ENCODE measurements around the gene OBSCN.

The OBSCN gene

DNA sequence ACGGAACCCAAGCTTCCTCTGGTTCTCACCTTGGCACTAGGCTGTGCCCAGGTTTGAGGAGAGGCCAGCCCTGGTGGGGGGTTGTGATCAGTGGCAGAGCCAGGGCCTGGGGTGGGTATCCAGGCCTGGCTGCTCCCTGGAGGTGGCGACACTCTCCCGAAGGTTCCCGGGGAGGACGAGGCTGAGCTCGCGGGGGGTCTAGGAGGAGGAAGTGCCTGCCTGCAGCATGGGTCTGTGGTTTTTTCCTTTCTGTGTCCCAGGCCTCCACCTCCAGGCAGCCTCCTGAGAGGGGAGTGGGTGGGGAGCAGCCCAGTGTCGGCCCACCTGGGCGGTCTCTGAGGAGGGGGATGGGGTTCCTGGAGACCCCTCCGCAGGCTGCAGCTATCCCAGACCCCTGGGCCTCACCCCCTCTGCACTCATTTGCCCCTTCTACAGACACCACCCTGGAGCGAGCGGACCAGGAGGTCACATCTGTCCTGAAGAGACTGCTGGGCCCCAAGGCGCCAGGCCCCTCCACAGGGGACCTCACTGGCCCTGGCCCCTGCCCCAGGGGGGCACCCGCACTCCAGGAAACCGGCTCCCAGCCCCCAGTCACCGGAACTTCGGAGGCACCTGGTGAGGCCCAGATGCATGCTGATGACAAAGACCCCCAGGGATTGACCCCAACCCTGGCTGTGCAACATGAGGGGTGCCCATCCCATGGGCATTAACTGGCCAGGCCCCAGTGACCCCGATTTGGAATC, 154.5 kb downstream of the OBSCN start:
- no peak for DNase-seq

DNA sequence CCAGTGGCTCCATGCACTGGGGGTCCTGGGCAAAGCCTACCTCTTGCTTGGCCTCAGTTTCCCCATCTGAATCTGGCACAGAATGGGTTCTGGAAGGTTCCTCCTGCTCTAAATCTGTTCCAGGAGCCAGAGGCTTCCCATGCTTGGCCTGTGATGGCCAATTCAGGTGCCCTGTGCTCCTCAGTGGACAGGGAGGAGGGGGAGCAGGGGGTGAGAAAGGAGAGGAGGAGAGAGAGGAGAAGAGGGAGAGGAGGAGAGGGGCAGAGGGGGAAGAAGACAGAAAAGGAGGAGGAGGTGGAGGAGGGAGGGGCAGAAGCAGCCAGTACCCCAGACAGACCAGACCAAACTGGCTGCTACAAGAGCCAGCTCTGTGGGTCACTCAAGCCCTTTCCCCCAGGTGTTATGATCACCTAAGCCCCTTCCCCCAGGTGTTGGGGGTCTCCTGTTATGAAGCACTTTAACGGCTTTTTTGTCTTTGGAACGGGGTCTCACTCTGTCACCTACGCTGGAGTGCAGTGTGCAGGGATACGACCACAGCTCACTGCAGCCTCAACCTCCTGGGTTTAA, 155.1 kb downstream of the OBSCN start:
- no peak for DNase-seq

DNA sequence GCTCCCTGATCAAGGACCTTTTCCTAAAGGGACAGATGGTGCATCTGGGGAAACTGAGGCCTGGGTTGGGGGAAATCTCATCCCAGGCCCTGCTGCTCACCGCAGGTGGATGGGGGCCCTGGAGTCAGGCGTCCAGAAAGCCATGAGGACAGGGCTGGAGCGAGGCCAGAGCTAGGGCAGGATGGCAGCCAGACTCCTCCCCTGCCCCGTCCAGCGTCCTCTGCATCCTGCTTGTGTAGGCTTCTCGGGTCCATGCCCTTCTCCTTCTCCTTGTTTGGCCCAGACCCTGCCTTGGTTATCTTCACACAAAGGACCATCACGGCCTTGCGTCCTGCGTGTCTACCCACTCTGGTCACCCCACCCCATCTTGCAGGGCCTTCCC, 155.8 kb downstream of the OBSCN start:
- DNase-seq = no peak

DNA sequence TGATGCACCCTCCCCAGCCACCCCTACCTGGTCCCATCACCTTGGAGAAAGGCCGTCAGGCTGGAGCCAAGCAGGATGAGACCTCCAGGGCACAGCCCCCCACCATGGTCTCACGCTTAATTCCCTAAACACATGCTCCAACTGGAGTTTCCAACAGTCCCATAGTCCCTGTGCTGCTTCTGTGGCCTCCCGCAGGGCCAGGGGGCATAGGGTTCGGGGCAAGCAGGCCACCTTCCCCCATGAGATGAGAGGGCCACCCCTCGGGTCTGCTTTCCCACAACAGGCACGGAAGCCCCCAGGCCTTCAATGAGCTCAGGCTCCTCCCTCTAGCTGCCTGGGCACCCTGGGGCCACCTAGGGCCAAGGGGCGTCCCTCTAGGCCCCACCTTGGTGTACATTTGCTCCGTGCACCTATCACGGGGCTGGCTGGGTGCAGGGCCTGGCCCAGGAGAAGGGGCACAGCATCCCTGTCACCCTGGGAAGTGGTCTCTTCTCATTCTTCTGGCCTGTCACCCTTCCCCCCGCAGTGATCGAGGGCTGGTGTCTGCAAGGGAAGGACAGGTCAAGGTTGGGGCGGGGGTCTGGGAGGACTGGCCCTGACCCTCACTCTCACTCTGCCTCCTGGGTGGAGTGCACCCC, 156.3 kb downstream of the OBSCN start:
- DNase-seq = no peak

DNA sequence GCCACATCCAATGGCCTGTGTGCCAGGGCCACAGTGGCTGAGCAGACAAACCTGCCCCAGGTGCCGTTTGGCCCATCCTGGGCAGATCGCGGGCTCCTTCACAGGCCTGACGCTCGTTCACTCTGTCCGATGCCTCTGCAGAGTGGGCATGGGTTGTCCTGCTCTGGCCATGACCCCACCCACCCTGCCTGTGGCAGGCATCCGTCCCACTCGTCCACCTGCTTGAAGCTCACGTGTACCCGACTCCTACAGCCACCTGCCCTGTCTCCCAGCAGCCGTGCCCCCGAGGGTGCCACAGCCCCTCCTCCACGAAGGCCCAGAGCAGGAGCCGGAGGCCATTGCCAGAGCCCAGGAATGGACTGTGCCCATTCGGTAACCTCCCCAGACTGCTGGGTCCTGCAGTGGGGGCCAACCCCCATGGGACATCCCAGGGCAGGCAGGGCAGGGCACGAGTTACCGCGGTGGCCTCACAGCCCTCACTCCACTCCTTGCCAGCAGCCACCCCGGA, 156.9 kb downstream of the OBSCN start:
- DNase-seq = no peak

DNA sequence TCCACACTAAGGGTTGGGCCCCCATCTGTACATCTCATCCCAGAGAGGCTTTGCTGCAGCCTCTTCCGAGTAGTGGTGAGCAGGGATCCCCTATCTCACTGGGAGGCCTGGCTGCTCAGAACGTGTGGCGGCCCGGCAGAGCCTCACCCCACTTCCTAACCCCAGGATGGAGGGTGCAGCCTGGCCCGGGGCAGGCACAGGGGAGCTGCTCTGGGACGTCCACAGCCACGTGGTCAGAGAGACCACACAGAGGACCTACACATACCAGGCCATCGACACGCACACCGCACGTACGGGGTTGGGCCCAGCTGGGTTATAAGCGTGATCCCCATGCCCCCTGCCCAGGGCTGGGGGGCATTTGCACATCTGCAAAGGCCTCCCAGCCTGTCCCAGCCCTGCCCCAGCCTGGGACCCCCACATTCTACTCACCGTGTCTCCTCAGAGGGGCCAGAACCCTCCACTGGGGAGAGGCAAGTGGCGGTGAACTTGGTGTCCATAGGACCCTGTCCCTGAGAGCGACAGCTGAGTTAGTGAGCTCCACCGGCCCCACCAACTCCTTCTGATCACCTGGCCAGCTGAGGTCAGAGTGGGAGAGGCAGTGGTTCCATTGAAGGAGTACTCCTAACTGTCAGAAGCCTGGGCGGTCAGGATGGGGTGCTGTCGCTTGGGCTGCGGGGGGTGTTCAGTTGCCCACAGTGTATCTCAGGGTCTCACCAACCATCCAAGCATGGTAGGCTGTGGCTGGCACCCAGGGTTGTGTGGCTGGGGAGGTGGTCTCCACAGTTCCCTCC, 157.6 kb downstream of the OBSCN start:
- no peak for DNase-seq

DNA sequence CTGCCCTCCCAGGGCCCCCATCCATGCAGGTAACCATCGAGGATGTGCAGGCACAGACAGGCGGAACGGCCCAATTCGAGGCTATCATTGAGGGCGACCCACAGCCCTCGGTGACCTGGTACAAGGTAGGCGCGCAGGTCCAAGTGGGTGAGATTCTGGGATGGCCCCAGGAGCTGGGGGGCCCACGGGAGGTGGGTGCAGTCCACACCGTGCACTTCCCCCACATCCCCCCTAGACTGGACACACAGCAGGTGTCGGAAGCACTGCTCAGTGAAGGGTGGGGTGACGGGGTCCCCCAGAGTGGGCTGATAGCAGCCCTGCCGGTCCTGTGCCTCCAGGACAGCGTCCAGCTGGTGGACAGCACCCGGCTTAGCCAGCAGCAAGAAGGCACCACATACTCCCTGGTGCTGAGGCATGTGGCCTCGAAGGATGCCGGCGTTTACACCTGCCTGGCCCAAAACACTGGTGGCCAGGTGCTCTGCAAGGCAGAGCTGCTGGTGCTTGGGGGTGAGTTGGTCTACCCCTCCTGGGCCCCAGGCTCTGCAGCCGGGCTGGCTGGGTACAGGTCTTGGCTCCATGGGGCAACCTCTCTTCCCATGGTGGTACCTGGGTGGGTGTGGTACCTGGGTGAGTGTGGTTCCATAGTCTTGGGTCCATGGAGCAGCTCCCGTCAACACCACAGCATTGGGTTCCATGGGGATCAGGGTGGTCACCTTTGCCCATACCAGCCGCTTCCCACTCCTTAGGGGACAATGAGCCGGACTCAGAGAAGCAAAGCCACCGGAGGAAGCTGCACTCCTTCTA, 158.4 kb downstream of the OBSCN start:
- no peak for DNase-seq

DNA sequence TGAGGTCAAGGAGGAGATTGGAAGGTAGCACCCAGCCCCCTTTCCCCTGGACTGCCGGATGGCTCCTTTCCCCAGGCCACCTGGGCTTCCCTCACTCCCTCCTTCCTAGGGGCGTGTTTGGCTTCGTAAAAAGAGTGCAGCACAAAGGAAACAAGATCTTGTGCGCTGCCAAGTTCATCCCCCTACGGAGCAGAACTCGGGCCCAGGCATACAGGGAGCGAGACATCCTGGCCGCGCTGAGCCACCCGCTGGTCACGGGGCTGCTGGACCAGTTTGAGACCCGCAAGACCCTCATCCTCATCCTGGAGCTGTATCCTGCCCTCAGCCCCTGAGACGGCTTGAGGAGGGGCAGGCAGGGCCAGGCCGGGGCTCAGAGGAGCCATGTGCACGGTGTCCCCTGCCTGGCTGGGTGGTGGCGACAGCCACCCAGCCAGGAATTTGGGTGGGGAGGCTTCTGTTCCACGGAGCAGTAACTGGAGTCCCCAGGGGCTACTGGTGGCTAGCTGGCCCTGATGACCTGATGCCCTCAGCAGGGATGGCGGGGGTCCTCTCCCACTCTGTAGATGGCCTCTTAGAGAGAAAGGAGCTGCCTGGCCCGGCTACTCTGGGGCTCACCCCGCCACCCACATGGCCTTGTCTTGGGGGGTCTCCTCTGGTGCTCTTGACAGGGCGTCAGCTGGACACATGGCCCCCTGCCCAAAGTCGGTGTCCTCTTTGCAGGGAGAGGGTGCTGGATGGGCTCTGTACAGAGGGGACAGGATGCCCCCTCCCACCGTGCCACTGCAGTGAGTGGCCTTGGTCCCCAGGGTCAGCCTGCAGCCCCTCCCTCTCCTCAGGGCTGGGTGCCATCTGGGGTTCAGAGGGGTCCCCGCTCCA, 159.3 kb downstream of the OBSCN start:
- no peak for DNase-seq

DNA sequence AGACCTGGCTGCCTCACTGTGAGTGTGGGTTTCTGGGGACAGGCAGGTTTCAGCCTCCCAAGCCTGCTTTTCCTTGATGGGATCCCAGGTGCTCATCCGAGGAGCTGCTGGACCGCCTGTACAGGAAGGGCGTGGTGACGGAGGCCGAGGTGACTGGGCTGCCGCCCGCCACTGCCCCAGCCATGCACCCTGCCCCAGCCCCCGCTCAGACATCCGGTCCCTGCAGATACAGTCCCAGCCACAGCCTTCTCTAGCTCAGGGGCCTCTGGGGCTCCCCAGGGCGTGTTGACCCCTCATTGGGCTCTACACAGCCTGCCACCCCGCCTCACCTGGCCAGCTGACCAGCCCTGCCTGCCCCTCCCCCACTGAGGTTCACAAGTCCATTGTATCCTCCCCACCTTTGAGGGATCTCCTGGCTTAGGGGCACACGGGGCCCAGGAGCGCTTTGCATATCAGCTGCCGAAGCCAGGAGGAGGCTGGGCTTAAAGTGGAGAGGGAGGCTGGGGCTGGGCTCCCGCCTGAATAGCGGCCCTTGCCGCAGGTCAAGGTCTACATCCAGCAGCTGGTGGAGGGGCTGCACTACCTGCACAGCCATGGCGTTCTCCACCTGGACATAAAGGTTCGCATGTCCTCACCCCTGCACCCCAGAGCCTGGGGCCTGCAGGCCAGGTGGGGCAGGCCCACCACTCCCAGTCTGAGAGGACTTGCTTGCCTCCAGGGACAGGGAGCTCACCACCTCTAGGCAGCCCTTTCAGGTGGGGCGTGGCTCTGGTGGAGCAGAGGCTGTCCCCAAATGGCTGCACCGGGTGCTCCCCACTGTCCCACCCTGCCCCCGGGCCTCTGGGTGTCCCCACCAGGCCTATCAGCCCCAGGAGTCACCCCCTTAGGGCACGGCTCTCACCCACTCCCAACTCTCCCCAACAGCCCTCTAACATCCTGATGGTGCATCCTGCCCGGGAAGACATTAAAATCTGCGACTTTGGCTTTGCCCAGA, 160.3 kb downstream of the OBSCN start:
- no peak for DNase-seq

DNA sequence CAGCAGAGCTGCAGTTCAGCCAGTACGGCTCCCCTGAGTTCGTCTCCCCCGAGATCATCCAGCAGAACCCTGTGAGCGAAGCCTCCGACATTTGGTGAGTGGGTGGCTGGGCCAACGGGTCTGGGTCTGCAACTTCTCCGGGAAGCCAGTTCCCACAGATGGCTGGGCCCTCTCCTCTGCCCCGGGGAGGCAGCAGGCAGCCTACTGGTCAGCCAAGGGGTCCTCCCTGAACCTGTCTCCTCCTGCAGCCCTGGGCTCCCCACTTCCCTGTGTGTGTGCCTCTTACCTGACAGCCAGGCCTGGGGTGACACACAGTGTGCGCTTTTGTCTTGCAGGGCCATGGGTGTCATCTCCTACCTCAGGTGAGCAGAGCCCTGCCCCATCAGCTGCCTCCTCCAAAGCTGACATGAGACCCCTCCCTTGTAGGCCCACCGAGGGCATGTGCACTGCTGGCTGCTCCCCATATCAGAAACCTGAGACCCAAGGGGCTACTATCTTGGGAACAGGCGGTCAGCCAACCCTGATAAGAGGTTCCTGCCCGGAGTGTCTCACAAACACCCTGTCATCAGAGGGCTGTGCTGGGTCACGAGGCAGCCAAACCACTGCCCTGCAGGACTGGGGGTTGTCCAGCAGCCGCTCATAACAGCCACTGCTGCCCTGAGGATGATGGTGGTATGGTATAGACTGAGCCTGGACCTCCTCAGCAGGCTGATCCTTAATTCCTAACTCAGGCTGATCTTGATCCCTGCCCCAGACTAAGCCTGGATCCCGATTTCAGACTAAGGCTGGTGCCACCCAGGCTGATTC, 161.2 kb downstream of the OBSCN start:
- no peak for DNase-seq

DNA sequence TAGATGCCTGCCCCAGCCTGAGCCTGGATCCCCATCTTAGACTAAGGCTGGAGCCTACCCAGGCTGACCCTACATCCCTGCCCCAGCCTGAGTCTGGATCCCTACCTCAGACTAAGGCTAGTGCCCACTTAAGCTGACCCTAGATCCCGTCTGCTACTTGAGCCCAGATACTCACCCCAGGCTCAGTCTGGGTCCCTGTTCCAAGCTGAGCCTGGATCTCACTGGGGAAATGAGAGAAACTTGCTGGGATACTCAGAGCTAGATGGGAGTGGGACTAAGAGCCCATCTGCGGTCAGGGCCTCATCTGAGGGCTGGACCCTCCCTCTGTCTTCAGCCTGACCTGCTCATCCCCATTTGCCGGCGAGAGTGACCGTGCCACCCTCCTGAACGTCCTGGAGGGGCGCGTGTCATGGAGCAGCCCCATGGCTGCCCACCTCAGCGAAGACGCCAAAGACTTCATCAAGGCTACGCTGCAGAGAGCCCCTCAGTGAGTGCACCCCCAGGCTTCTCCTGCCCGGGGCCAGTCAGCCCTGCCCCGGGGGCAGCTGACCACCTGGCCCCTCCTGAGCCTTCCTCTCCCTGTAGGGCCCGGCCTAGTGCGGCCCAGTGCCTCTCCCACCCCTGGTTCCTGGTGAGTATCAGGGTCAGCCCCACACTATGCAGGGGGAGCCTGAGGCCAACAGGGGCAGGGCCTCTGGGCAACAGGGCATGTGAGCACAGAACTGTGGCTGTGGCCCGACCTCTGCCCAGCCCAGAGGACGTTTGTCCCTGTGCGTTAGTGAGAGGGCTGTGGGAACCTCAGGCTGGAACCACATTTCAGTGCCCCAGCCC, 162.0 kb downstream of the OBSCN start:
- no peak for DNase-seq

DNA sequence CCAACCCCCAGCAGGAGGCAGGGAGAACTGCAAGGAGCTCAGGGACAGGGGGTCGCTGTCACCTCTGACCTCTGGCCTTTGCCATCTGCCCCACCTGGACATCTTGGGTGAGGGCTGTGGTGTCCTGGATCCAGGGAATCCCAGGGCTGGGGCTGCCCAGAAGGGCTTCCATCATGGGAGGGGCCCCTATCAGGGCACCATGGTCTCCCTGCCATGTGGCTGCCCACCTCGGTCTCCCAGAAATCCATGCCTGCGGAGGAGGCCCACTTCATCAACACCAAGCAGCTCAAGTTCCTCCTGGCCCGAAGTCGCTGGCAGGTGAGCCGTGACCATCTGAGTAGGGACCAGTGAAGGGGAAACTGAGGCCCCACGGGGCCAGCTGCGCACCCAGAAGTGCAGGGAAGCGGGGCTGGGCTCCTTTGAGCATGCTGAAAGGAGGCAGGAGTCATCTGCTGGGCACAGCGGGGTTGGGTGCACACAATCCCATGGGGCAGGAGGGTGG, 162.6 kb downstream of the OBSCN start:
- DNase-seq = no peak

DNA sequence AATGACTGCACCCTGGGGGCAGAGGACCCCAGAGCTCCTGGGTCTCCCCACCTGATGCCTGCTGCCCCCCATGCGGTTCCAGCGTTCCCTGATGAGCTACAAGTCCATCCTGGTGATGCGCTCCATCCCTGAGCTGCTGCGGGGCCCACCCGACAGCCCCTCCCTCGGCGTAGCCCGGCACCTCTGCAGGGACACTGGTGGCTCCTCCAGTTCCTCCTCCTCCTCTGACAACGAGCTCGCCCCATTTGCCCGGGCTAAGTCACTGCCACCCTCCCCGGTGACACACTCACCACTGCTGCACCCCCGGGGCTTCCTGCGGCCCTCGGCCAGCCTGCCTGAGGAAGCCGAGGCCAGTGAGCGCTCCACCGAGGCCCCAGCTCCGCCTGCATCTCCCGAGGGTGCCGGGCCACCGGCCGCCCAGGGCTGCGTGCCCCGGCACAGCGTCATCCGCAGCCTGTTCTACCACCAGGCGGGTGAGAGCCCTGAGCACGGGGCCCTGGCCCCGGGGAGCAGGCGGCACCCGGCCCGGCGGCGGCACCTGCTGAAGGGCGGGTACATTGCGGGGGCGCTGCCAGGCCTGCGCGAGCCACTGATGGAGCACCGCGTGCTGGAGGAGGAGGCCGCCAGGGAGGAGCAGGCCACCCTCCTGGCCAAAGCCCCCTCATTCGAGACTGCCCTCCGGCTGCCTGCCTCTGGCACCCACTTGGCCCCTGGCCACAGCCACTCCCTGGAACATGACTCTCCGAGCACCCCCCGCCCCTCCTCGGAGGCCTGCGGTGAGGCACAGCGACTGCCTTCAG, 163.3 kb downstream of the OBSCN start:
- DNase-seq = peak; percentile 16

DNA sequence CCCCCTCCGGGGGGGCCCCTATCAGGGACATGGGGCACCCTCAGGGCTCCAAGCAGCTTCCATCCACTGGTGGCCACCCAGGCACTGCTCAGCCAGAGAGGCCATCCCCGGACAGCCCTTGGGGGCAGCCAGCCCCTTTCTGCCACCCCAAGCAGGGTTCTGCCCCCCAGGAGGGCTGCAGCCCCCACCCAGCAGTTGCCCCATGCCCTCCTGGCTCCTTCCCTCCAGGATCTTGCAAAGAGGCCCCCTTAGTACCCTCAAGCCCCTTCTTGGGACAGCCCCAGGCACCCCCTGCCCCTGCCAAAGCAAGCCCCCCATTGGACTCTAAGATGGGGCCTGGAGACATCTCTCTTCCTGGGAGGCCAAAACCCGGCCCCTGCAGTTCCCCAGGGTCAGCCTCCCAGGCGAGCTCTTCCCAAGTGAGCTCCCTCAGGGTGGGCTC, 163.9 kb downstream of the OBSCN start:
- DNase-seq = no peak

DNA sequence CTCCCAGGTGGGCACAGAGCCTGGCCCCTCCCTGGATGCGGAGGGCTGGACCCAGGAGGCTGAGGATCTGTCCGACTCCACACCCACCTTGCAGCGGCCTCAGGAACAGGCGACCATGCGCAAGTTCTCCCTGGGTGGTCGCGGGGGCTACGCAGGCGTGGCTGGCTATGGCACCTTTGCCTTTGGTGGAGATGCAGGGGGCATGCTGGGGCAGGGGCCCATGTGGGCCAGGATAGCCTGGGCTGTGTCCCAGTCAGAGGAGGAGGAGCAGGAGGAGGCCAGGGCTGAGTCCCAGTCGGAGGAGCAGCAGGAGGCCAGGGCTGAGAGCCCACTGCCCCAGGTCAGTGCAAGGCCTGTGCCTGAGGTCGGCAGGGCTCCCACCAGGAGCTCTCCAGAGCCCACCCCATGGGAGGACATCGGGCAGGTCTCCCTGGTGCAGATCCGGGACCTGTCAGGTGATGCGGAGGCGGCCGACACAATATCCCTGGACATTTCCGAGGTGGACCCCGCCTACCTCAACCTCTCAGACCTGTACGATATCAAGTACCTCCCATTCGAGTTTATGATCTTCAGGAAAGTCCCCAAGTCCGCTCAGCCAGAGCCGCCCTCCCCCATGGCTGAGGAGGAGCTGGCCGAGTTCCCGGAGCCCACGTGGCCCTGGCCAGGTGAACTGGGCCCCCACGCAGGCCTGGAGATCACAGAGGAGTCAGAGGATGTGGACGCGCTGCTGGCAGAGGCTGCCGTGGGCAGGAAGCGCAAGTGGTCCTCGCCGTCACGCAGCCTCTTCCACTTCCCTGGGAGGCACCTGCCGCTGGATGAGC, 164.5 kb downstream of the OBSCN start:
- DNase-seq = peak; percentile 23

DNA sequence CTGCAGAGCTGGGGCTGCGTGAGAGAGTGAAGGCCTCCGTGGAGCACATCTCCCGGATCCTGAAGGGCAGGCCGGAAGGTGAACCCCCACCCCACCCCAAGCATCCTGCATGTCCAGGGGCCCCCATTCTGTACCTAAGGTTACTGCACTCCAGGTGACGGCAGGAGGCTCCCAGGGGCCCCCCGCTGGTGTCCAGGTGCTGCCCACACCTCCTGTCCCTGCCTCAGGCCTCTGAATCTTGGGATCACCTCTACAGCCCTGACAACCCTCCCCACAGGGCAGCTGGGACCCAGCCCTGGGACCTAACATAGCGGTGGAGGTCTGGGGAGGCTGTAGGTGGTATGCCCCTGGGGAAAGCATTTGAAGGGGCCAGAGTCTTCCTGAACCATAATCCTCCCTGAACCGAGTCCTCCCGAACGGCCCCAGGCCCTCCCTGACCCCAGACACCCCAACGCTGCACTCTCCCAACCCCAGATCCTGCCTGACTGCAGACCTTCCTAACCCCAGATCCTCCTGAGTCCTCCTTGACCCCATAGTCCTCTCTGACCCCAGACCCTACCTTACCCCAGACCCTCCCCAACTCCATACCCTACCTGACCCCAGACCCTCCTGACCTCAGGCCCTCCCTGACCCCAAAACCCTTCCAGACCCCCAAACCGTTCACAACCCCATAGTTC, 165.3 kb downstream of the OBSCN start:
- no peak for DNase-seq
